HTR-8/SVneo (cell line): ENCODE data around the gene PRMT7.

Source experiments
- DNase-seq: peaks from one replicate; pipeline ENCODE4 v3.0.0; 2011; ENCODE audit warnings: low spot score, mixed read lengths; ENCODE audit not compliant: insufficient read length
- FAIRE-seq: peaks from 2 replicates; lab custom pipeline; 2011; peaks lifted over from hg19 to GRCh38; lab: Jason Lieb, UNC

Gene PRMT7

DNA sequence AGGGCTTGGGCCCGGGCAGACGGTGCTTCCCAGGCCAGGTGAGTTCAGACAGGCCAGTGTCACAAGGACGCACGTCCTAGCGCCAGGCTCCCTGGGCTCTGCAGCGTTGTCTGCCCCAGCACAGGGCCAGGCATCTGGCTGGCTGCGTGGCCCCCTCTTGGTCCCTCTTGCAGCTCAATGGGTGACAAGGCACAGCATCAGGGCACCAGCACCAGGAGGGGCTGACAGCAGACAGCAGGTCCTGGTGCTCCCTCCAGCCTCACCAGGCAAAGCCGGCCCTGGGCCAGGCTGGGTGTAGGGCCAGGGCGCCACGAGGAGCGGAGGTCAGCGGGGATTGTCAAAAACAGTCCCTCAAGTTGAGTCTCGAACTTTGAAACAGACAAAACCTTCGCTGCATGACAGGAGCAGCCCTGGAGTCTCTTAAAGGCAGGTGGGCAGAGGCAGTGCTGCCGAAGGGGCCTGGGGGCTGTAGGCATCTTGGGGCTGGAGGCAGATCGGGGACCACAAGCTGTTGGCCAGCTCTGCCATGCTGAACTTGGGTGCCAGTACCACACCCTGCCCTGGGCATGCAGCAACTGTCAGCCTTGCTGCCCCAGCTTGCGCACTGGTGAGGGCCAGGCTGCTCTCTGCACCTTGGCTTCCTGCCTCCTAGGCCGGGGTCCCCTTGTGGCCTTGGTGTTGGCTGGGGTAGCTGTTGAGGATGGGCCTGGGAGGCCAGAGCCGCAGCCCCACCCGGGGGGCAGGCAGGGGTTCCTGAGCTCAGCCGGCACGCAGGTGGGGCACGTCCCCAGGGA is 48.8 kb downstream of the PRMT7 start:
- DNase-seq (no peak), FAIRE-seq (no peak)

DNA sequence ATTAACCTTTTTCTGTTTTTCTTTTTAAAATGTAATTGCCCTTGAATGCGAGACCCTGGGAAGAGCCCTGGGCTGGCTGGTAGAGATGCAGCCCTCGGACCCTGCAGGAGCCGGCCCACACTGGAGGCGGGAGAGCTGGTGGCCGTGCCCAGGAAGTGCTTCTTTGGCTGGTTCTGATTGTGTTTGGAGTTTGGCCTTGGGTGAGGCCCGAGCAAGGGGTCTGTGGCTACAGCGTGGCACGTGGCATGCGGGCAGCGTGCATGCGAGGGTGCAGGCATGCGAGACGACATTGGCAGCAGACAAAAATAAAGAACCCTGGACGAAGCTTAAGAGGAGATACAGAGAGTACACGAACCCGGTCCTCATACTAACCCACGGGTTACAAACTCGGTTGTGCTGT is 49.7 kb downstream of the PRMT7 start:
- FAIRE-seq (no peak), DNase-seq (no peak)

DNA sequence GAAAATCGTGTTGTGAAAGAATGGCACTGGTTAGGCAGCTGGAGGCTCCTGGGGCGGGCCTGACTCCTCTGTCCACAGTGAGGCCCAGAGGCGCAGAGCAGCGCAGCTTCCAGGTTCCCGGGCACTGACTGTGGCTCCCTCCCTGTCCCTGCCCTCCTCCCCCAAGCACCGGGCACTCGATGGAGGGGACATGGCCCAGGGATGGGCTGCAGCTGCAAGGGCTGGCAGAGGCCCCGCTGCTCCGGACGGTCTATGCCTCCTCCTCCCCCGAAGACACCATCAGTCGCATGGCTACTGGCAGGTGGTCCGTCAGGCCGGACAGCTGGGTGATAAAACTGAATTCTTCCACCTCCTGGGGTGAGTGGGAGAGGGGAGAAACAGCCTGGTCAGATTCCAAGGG is 50.1 kb downstream of the PRMT7 start:
- FAIRE-seq, result no peak
- DNase-seq, result no peak

DNA sequence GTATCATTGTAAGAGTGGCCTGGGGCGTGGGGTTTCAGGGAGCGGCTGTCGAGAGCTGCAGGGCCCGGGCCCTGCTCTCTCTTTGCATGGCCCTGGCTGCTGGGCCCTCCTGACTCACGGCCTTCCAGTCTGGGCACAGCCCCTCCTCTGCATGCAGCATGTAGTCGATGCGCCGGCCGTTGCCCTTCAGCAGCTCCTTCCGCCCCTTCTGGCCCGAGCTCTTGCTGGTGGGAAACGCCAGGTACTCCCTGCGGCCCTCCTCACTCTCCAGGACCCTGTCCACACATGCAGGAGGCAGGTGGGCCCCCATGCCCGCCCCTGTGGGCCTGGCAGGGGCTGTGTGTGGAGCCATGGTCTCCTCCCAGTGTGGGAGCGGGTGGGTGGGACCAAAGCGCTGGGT is 50.7 kb downstream of the PRMT7 start:
- no peak for DNase-seq
- FAIRE-seq, result no peak

DNA sequence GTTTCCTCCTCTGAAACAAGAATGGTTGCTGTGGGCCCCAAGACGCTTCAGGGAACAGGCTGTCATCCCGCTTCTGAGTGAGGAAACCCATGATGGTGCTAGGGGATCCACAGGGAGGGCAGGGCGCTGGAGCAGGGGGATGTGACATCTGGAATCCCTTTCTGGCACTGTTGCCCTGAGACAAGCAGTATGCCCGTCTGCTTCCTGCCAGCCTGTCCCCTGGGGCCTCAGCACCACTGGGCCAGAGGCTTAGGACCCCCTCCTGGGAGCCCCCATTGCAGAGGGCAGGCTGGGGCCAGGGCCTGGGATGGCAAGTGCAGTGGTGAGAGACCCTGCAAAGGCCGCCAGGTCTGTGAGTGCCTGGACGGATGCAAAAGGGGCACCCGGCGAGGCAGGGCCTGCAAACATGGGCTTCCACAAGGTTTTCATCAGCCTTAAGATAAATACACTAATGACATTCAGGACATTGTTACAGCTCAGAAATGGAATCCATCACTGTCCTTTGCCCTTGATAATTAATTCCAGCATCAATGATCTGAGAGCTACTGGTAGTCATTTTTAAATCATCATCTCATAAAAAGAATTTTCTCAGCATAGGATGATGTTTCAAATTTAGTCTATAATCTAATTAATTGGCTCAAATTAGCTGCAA is 51.6 kb downstream of the PRMT7 start:
- DNase-seq, result no peak
- no peak for FAIRE-seq

DNA sequence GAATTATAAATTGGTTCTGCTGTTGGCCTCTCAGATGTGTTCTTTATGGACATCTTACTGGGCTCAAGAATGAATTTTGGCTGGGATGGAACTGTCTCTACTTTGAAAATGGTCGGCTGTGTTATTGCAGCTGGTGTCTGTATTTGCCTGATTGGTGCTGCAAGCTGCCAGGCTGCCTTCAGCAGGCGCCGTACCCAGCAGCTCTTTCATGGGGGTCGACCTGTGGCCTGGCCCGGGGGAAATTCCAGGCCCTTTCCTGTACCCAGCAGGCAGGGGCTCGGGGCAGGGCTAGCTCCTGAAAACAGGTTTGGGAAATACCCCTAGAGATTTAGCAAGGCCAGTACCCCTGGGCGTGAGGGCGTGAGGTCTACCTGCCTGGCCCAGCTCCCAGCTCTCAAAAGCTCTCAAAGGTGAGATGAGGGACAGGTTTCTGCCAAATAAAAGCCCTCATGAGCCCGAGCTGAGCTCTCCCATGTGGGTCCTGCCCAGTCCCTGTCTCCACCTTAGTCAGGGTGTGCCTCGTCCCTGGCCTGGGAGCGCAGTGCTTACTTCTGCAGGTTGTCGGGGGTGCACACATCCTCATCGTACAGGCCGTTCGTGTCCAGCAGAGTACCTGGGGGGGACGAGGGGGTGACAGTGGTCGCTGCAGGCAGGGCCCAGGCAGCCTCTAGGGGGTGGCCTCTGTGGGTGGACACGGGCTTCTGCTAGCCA is 52.3 kb downstream of the PRMT7 start:
- FAIRE-seq (no peak), DNase-seq (no peak)

DNA sequence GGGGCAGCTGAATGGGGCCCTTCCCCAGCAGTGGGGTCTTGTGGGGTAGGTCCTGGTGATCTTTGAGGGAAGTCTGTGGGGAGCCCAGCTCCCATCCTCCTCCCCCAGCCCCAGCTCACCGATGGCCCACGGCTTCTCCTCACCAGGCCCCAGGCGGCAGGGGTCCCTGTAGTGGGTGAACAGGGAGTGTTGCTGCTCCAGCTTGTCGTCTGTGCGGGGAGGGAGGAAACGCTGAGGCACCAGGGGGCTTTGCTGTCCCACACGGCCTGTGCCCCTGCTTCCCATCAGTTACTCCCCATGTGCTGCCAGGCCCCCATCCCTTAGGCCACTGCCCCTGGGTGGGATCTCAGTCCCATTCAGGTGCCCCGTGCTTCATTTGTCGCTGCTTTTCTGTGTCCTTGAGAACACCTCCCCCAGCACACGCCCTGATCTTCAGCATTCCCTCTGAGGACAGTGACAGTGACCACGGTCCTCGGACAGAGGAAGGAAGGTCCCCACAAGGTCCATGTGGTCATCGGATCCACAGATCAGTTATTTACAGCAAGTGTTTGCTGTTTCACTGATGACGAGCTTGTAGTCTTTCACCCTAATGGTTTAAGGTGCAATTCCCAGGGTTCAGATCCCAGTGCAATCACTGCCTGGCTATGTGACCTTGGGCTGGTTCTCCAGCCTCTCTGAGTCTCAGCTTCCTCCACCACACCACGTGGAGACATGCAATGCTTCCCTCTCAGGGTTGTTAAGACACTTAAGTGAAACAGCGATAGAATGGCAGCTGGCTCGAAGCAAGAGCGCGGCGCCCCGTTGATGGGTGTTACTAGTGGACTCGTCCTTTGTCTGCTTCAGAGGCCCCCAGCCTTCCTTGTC is 53.1 kb downstream of the PRMT7 start:
- FAIRE-seq, result peak; percentile 51
- no peak for DNase-seq

DNA sequence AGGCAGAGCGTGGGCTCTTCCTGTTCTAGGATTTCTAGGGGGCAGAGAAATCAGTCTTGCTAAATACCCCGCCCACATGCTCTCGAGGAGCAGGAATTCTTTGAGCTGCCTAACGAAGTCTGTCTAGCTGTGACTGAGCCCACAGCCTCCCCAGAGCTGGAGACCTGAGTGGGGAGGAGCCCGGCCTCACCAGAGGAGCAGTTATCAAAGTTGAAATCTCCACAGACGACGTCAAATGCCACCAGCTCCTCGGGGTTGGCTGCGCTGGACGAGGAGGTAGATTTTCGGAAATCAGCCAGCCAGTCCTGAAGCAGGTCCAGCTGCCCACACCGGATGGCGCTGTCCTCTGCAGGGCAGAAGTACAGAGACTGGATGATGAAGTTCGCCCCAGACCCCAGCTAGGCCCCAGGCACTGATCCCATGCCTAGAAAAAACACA is 53.8 kb downstream of the PRMT7 start:
- DNase-seq, result no peak

DNA sequence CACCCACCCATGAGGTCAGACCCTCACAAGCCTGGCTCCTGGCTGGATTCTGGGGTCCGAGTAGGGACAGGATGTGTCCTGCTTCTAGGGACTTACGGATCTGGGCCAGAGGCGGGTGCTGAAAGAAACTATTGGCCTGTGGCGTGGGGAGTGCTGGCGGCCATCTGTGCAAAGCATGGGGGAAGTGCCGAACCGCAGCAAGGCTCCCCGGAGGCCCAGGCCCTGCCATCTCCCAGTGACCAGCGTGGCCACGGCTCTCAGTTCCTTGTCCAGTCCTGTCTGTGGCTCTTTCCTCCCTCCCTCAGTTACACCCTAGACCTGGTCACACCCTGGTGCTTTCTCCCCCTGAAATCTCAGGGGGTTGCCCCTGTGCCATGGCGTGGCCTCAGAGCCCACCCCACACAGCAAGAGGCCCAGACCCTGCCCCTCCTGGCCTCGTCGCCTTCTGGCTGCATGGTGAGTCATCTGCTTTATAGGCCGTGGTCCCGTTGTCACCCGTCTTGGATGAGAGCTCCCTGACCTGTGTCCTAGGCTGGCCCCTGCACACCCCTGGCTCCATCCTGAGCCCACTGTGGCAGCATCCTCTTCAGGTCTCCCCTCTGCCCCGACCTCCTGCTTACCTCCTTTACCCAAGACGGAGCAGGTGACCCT is 54.5 kb downstream of the PRMT7 start:
- DNase-seq (no peak), FAIRE-seq (no peak)

More for the DNA sequence above, 53.8 kb downstream of the PRMT7 start:
- no peak for FAIRE-seq

DNA sequence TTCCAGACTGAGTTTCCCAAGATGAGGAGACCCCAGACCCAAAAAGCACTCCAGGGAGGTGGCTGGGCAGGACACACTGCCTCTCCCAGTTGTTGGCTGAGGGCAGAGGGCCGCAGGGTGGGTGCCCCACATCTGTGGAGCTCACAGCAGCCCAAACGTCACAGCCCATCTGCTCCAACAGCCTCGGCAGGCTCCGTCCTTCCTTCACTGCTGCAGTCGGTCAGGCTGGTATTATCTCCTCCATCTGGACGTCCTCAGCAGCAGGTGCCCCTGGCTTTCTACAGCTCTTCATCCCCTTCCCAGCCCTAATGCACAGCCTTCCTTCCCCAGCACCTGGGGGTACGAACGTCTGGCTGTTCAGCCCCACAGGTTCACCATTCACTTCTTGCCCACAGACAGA is 55.2 kb downstream of the PRMT7 start:
- peak; percentile 9 for FAIRE-seq

DNA sequence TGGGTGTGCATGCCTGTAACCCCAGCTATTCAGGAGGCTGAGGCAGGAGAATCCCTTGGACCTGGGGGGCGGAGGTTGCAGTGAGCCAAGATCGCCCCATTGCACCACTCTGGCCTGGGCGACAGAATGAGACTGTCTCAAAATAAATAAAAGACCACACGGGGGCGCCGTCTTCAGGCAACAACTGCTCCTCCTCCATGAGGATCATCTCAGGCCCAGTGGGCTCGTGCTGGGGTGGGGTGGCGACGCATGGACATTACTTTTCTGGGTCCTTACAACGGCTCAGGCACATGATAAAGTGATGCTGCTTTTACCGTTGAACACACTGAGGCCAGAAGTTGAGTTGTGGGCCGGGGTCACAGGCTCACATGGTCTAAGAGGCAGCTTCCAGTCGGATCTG is 56.2 kb downstream of the PRMT7 start:
- DNase-seq, result peak; percentile 64
- no peak for FAIRE-seq

More for the DNA sequence above, 55.2 kb downstream of the PRMT7 start:
- no peak for DNase-seq

DNA sequence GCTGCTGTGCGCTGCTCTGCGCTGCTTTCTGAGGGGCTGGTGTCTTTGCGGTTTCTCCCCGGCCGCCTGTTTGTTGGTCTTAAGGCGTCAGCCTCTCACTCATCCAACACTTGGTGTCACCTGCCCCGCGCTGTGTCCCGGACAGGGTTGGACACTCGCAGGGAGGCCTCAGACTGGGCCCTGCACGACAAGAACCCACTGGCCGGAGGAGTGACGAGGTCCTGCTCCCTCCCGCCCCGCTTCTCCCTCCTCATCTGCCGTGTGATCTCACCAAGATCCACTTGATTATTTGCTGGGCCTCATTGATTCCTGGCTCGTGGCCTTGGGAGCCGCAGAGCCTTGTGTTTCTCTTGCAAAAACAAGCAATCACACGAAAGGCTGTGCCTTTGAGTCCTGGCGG is 56.6 kb downstream of the PRMT7 start:
- DNase-seq (no peak), FAIRE-seq (no peak)

DNA sequence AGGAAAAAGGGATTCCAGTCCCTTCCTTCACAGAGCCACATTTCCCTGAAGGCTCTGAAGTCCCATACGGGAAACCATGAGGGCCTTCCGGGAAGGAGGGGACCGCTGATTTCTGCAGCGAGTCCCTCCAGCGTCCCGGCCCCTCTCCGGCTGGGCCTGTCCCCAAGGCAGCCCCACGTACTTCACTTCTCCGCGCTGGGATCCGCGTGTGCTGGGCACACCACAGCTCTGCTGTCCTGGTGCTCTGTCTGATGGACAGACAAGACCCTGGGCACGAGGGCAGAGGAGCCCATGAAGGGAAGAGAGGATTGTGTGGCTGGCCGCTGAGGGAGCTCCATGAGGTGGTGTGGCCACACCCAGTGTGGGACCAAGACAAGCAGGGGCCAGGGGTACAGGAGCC is 57.1 kb downstream of the PRMT7 start:
- DNase-seq, result no peak

DNA sequence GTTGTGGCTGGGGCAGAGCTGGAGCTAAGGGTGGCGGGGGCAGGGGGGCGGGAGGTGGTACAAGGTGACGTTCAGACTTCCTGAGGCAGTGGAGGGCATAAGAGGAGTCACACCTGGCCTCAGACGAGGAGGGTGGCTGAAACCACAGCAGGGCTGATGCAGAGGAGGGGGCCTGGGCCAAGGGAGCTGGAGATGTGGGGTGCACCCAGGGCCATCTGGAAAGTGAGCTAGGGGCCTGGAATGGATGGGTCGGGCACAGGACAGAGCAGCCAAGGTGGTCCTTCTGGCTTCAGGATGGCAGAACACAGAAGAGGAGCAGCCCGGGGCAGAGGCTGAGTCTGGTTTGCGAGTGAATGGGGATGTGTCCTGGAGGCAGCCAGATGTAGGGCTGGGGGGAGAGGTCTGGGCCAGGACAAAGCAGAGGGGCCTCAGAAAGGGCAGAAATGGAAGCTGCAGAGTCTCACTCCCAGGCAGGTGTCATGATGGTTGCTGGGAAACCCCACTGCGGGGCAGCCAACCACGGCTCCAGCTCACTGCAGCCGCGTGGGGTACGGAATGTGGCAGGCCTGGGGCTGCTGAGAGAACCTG is 57.6 kb downstream of the PRMT7 start:
- FAIRE-seq (no peak), DNase-seq (no peak)

More for the DNA sequence above, 57.1 kb downstream of the PRMT7 start:
- no peak for FAIRE-seq

DNA sequence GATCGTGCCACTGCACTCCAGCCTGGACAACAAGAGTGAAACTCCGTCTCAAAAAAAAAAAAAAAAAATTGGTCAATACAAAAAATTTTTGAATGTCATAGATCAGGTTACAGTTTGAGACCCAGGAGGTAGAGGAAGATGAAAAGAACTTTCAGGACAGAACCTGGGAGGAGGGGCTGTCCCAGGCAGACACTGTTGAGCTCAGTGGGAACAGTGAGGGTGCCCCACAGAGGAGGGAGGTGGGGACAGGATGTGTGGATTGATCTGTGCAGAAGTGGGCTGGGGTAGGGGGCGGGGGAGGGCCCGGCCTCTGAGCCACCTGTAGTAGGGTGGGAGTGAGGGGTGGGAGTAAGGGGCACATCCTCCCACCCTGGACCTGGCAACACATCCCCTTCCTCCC is 58.3 kb downstream of the PRMT7 start:
- FAIRE-seq, result no peak
- DNase-seq, result no peak

DNA sequence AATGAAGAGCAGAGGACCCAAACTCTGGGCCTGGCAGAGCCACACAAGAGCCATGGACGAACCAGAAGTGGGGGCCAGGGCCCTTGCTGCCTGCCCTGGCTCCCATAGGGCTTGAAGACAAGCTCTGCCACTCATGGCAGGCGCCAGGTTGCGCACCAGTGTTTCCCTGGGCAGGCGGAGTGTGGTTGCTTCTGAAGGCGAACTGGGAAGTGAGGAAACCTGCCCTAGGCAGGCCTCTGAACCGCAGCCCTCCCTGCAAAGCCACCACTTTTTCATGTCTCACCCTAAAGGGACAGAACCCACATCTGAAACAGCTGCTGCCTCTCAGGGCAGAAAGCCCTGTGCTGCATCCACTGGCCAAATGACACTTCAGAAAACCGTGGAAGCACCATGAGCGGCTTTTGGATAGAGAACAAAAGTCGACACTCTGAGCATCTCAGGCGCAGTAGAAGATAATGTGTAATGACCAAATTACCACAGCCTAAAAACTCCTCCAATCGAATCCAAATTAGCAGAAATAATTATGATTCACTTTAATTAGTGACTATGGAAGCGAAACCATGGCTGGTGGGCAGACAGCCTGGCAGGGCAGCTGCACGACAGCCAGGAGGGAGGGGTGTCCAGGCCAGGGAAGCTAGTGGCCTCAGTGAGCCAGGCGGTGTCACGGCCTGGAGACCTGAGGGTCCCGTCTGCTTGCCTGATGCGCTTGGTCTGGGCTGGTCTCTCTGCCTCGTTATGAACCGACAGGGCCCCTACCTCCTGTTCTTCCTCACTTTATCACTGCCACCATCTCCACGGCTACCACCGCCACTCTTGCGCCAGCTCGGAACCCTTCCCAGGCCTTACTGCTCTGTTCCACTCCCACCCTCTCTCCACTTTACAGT is 59.1 kb downstream of the PRMT7 start:
- no peak for FAIRE-seq

DNA sequence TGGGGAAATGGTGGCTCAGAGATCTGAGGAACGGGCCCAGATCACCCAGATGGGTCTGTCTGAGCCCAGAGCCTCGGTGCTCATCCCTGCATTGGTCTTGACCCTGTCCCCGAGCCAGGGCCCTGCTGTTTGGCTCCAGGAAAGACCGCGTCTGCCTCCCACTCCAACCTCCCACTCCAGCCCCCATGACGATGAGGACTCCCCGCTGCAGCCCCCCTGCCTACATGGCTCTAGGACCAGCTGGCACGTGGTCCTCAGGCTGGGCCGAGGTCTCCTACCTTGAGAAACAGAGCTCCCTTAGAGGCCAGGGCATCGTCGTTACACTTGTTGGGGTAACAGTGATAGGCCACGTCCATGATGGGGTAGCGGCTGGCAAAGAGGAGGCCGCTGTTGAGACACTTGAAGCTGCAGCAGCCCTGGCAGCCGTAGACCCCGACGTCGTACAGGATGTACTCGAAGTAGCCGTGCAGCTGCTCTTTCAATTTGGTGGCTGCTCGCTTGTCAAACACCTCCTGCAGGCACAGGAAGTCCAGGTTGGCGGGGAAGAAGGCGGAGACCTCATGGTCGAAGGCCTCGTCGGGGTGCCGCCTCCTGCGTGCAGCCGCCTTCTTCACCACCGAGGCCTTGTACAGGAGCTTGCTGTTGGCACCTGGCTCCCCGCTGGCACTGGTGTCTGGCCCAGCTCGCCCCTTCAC is 59.9 kb downstream of the PRMT7 start:
- peak; percentile 59 for FAIRE-seq
- DNase-seq, result no peak

More for the DNA sequence above, 59.1 kb downstream of the PRMT7 start:
- no peak for DNase-seq

DNA sequence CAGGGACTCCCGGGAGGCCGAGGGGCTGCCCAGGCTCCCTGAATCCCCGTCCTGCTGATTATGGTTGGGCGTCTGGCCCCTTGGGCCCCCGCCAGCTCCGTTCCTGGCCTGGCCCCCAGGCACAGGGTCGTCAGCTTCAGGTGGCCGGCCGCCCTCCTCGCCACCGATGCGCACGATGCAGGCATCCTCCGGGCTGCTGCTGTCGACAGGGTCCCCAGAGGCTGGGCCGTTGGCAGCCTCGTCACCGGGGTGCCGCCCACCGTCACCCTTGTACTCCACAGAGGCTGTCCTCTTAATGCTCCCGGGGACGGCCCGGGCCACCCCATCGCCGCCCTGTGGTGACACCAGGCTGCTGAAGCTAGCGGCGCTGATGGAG is 60.4 kb downstream of the PRMT7 start:
- DNase-seq, result no peak
- FAIRE-seq, result no peak
